KBM-7 (cell line): ENCODE data around the gene TMEM191C.
"Not testable (repeated sequence)": the region's sequence is repeated elsewhere in the genome, so short reads cannot be mapped to it uniquely, and the experiment has no call there.

Source experiments
- DNase-seq: peaks from one replicate; pipeline ENCODE4 v3.0.0-alpha.2; 2015
- in situ Hi-C: fragments of 300-500 bp; cut with MboI; formaldehyde crosslinking; loops from 2 replicates; pipeline ENCODE4 v1.14.3; 2020; ENCODE audit warnings: low sequenced_read_pairs, low pct_unique_long_range_greater_than_20kb, mixed read lengths

The TMEM191C gene

DNA sequence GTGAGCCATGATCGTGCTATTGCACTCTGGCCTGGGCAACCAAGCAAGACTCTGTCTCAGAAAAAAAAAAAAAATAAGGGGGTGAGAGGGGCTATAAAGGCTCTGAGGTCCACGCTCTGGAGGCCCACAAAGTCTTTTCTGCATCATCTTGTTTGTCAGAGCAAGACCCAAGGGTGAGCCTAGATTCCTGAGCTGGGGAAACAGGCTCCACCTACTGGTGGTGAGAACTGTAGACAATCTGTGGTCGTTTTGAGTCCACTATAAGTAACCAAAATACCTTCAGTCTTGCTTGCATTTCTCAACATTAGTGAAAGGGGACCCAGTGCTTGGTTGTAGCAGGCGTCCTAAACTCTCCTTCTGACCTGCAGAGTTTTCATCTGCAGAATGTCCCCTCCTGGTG lies 4.5 kb upstream of the TMEM191C start:
- in situ Hi-C loops, DNase-seq: not testable (repeated sequence)

DNA sequence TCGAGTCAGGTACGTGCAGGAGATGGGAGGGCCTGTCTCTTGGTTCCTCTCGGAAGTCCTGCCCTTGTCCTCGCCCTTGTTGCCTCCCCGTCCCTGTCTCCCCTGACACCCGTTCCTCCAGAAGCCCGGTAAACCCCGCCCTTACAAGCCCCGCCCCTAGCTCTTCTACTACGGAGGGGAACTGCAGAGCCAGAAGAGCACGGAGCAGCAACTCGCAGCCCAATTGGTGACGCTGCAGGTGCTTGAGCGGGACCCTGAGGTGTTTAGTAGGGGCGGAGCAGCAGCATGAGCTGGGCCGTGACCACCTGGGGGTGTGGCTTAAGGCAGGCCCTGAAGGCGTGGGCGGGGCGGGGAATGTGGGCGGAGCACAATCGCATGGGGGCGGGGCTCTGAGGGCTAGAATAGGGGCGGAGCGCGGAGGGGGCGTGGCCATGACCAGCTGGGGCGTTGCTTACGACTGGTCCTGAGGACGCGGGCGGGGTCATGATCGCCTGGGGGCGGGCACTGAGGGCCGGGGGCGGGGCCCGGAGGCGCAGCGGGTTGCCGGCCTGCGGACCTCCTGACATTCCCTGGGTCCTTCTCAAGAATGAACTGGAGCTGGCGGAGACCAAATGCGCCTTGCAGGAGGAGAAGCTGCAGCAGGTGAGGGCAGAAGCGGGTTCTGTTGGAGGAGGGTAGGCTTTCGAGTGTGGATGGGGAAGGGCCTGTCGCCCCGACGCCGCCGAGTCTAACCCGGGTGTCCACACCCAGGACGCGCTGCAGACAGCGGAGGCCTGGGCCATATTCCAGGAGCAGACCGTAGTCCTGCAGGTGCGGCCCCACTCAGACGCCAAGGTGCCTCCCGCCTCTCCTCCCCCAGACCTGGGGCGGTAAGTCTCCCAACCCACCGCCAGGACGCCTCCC lies 1.3 kb downstream of the TMEM191C start:
- in situ Hi-C loops, result not testable (repeated sequence)

DNA sequence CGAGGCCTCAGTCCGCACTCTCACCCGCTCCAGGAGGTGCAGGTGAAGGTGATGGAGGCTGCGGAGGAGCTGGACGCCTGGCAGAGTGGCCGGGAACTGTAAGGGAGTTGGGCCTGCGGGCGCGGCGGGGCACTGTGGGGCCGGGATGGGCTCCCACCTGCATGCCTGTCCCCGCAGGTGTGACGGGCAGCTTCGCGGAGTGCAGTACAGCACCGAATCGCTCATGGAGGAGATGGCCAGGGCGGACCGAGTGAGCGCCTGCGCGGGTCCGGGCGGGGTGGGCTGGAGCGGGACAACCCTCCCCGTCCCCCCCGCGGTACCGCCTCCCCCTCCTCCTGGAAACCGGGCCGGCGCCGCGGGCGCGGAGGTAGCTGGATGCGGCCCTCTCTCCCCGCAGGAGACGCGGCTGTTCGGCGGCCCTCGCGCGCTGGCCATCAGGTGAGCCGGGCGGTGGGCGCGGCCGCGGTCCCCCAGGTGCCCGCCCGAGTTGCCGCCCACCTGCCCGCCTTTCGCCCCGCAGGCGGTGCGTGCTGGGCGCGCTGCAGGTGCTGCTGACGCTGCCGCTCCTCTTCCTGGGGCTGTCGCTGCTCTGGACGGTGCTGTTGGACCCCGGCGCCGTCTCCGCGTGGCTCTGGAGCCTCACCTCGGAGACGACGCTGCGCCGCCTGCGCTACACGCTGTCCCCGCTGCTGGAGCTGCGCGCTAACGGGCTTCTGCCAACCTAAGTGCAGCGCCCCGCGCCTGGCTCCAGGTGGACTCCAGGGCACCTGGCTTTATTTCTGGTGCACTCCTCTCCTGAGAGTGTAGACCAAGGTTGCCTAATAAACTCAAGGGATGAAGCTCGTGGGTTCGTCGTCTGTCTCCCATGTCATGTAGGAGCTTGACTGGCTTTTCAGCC lies 2.2 kb downstream of the TMEM191C start:
- in situ Hi-C loops, DNase-seq: not testable (repeated sequence)

More for the DNA sequence above, 1.3 kb downstream of the TMEM191C start:
- DNase-seq, result peak; percentile 96

DNA sequence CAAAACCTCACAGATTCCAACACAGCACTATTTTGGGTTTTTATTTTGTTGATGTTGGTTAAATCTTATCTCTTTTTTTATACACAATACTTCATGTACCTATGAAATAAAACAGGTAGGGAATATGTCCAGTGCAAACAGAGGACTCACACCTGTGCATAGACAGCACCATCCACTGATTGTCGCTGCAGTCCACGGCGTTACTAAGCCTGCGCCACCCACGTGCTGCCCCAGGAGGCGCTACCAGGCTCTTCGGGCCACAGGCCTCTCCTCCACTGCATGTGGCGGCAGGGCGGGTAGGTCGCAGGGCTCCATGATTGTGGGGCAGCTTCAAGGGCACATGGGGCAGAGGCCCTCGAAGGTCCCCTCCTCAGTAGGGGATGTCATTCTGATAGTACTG lies 5.8 kb downstream of the TMEM191C start:
- in situ Hi-C loops, DNase-seq: not testable (repeated sequence)

DNA sequence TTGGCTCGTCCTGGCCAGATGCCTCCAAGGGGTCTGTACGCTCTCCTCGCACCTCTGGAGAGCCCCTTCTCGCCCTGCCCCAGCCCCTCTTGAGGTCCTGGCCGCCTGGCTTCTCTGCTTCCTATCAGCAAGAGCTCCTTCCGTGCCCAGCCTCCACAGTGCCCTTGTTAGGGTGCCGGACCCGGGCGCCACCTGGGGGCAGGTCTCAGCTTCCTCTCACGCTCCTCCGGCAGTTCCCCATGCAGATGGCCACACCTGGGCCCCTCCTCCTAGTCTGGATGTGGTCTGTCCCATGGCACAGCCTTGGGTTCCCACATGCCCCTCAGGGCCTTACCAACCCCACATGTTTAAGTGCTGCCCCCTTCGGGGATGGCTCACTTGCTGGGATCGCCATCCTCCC lies 6.5 kb downstream of the TMEM191C start:
- DNase-seq, in situ Hi-C loops: not testable (repeated sequence)

DNA sequence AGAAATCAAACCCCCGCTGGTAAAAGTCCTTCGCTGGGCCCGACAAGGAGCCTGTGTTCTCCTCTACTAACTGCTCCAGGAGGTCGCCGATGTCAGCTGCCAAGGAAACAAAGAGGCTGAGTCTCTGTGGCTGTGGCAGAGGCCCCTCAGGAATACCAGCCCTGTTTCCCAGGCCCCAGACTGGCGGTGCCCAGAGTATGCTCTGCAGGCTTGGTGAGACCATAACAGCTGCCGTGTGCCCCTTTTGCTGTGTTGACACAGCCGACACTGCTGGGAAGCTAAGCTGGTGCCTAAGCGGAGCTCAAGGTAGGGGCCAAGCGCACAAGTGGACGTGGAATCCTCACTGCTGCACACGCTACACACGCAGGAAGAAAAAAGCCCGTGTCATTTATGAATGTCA lies 16.9 kb downstream of the TMEM191C start:
- in situ Hi-C loops, DNase-seq: not testable (repeated sequence)

DNA sequence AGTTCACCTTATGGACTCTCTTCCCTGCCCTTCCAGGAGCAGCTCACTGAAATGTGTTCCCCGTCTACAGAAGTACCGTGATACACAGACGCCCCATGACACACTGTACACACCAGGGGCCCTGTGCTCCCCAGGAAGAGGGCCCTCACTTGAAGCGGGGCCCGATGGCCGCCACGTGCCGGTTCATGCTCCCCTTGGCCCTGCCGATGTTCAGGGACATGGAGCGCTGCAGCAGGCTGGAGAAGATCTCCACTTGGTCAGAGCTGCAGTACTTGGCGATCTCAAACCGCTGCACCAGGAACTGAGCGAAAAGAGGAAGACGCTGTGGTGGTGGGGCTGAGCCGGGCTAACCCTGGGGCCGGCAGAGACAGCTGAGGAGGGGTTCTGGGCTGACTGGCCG lies 20.5 kb downstream of the TMEM191C start:
- in situ Hi-C loops, DNase-seq: not testable (repeated sequence)

DNA sequence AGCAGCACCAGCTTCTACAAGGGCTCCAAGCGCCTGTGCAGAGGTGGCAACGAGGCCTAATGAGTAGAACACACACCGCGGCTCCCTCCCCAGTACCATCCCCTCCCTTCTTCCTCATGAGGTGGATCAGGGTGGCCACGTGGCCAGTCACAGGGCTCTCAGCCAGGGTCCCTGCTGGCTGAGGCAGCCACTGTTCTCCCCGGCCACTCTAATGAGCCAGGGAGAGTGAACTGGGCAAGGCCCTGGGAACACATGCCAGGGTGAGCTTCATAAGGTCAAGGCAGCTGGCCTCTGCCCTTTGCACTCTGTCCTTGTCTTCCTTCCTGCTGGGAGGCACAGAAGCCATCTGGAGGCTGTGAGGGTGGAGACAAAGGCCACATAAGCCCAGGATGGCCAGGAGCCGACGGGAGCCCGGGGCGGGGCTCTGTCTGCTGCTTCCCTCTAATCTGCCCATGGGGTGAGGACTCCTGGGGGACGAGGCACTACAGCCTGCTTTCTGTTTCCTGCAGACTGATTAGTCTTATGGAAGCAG lies 22.0 kb downstream of the TMEM191C start:
- in situ Hi-C loops, result not testable (repeated sequence)

DNA sequence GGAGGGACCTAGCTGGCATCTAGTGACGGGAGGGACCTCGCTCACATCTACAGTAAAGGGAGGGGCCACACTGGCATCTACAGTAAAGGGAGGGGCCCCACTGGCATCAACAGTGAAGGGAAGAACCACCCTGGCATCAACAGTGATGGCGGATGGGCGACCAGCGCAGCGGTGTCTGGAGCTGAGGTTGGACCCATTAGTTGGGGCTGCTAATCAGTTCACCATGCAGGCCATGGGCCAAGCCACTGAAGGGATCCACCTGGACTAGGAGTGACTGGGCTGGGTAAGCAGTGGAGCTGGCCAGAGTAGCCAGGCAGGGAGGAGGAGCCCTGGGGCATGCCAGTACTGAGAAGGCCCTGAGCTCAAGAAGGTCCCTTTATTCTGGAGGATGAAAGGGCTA lies 23.4 kb downstream of the TMEM191C start:
- DNase-seq, in situ Hi-C loops: not testable (repeated sequence)

More for the DNA sequence above, 22.0 kb downstream of the TMEM191C start:
- not testable (repeated sequence) for DNase-seq

DNA sequence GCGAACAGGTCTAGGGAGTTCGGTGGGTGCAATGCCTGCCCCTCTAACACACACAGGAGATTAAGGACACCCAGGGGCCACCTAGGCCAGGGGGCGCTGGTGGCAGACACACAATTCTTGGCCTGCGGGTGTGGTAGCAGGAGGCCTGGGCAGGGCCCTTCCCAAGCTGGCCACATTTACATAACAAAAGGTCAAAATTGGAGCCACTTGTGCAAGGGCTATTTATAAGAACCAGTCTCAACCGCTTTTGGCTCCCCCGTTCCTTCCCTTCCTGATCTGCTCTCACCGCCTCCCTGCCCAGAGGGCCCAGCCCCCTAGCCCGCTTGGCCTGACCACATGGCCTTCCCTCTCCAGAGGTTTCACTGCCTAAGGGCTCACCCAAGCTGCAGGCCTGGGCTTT lies 25.1 kb downstream of the TMEM191C start:
- in situ Hi-C loops, DNase-seq: not testable (repeated sequence)

DNA sequence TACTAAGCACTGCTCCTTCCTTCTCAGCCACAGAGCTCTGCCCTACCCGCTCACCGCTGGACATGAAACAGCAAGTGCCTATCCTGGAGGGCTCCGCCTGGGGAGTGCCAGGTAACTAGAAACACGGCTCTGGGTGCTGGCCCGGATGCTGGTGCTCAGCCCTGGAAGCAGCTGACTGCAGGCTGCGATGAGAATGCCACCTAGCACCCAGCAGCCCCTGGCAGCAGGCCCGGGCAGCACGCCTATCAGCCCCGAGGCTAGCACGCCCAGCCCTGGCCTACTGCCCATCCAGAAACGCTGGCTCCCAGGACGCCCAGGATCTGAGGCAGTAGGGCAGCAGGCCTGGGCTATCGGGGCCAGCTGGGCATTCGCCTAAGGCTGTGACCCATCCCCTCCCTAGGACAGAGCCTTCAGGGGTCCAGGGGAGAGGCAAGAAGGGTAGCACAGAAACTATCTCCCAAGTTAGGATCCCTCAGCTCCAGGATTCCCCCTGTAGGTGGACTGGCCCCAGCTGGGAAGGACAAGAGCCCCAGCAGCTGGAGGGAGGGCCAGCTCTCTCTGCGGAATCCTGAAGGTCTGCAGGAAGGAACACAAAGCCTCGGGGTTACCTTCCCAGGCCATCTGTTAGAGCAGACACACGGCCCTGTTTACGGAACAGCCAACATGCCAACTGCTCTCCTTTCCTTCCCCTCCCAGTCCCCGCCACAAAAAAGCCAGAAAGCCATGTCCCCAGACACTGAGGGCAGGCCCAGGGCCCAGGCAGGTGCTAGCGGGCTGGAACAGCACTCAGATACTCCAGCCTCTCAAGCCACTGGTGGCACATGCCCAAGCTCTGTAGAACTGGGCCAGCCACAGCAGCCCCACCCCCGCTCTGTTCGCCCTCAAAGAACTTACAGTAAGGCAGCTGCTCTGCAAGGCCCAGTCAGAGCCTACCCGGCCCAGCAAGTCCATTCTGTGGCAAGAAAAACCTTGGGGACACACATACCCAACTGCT lies 26.9 kb downstream of the TMEM191C start:
- in situ Hi-C loops, DNase-seq: not testable (repeated sequence)

DNA sequence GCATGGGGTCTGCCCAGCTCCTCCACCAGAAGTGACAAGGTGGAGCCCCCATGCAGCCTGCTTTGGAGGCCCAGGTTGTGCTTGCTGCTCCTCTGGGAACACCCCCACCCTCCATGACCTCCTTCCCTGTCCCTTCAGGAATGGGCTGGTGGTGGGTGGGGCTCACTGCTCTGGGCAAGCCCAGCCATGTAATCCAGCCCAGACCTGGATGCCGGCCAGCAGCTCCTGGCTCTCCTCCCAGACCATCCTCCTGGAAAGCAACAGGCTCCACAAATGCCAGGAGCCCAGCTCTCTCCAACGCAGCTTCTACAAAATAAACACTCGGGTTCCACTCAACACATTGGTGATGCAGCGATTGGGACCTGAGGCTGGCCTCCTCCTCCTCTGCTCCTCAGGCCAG lies 30.8 kb downstream of the TMEM191C start:
- in situ Hi-C loops, DNase-seq: not testable (repeated sequence)

DNA sequence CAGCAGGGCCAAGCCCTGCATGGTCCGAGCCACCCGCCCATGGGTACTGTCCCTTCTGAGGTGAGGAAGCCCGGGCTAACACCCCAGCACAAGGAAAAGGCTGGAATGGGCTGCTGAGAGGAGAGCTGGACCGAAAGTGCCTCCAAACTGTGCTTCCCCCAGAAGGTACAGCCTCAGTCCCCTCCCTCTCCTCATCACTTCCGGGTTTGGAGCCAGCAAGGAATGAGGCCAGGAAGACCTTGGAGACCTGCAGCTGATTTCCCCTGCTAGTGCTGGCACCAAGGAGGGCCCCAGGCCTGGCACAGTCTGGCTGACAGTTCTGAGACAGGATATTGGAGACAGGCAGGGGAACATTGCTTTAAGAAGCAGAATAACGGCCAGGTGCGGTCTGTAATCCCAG lies 31.3 kb downstream of the TMEM191C start:
- DNase-seq, in situ Hi-C loops: not testable (repeated sequence)

DNA sequence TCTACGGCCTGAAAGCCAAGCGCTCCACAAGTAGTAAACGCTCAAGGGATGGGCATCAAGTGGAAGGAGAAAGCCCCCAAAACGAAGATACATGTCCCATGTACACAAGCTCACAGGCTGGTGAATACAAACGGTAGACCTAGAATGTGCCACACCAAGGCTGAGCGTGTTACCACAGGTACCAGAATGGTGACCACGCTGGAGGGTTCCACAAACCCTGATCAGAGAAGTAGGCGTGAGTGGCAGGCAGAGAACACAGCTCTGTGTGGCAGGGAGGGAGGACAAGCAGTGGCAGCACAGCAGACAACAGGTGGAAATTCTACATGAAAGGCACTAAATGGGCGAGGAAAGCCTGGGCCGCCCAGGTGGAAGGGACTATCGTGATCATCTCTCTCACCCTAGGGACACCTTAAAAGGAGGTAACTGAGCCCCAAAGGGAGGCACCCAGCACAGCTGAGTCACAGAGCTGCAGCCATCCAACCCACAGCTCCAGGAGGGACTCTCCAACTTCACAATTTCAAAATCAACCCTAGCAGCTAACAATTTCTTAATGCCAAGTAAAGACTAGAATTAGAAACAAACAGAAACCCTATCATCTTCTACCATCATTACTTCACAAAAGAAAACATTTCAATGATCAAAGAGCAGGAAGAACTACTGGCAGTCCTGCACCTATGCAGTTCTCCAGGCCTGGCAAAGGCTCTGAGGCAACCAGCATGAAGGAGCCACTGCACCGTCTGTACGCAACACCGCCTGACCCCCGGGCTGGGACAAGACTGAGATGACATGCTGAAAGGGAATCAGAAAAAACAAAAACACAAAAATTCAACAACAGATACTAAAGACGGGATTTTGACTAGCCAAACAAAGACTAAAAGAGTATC lies 32.7 kb downstream of the TMEM191C start:
- in situ Hi-C loops, DNase-seq: not testable (repeated sequence)

DNA sequence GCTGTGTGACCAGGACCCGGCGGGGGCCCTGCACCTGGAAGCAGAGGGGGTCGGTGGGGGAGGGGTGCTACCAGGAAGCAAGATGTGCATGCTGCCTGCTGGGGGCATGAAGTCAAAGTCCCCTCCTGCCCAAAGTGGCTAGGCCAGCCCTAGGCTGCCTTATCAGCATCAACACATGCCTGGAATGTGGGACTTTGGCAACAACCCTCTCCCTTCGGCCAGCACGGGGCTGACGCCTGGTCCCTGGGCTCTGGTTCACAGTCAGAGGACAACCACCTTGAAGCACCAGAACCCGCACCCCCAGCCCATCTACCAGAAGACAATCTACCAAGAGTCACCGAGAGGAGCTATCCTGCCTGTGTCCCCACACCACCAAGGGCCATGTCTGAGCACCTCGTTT lies 43.2 kb downstream of the TMEM191C start:
- in situ Hi-C loops, DNase-seq: not testable (repeated sequence)

DNA sequence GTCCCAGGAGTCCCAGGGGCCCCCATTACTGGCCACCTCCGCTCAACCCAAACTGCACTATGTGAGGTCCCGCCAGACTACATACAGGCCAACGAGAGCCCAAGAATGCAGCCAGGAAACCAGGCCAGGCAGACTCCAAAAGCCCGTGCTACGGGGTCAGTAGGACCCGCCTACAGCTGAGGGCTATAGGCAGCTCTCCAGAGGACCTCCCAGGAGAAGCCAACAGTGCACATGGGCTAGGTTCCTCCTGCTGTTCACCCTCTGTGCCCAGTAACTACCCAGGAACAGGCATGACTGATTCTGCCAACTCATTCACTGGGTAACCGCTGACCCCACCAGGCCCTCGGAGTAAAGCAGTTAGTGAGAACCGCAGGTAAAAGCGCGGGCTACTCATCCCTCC lies 44.8 kb downstream of the TMEM191C start:
- in situ Hi-C loops, DNase-seq: not testable (repeated sequence)

DNA sequence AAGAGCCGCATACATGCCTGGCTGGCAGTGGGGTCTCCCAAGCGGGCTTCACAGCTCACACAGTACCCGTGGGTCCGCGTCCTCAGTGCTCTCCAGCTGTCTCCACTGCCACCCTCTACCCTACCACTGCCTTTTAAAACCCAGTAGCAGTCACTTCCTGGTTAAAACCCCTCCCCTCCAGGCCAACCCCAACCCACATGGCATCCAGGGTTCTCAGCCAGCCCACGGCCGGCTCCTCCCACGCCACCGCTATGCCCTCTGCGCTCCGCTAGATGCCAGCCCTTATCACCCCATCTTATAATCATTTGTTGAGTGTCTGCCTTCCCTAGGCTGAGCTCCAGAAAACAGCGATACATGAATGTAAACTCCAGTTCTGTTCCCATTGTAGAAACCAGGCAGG lies 46.9 kb downstream of the TMEM191C start:
- DNase-seq, in situ Hi-C loops: not testable (repeated sequence)
